H9 (cell line): ENCODE results near the gene SHROOM1. TPM values are rescaled to one million over a fixed set of nuclear protein-coding genes. Genes with fewer than 3 reads are reported as not detected.

Experiments
- DNase-seq: peaks from one replicate; pipeline ENCODE4 v3.0.0-alpha.2; 2017
- H2AFZ ChIP-seq: one replicate; pipeline ENCODE4 v1.6.1; 2013; ENCODE audit warnings: mild to moderate bottlenecking, low read length, control low read depth, moderate library complexity
- H2AK5ac ChIP-seq: 2 replicates; pipeline ENCODE4 v1.6.1; 2013; ENCODE audit warnings: low read length, control low read depth, mixed read lengths; ENCODE audit not compliant: insufficient read length
- H2BK120ac ChIP-seq: one replicate; pipeline ENCODE4 v1.6.1; 2013; ENCODE audit warnings: low read depth, mild to moderate bottlenecking, low read length, control low read depth, inconsistent platforms; ENCODE audit not compliant: poor library complexity, severe bottlenecking
- H2BK12ac ChIP-seq: 2 replicates; pipeline ENCODE4 v1.6.1; 2013; ENCODE audit warnings: low read length, control low read depth, mixed read lengths, low read depth; ENCODE audit not compliant: insufficient read length
- H2BK15ac ChIP-seq: 2 replicates; pipeline ENCODE4 v1.6.1; 2013; ENCODE audit warnings: low read depth, low read length, control low read depth
- H2BK20ac ChIP-seq: one replicate; pipeline ENCODE4 v1.6.1; 2013; ENCODE audit warnings: low read depth, mild to moderate bottlenecking, low read length, control low read depth, inconsistent platforms; ENCODE audit not compliant: poor library complexity, severe bottlenecking
- H2BK5ac ChIP-seq: 2 replicates; pipeline ENCODE4 v1.6.1; 2013; ENCODE audit warnings: low read length, control low read depth, mixed read lengths; ENCODE audit not compliant: insufficient read length
- H3K14ac ChIP-seq: 2 replicates; pipeline ENCODE4 v1.6.1; 2013; ENCODE audit warnings: low read length, control low read depth; ENCODE audit not compliant: insufficient read depth
- H3K18ac ChIP-seq: 2 replicates; pipeline ENCODE4 v1.6.1; 2013; ENCODE audit warnings: low read depth, mild to moderate bottlenecking, mixed read lengths, low read length, control low read depth; ENCODE audit not compliant: insufficient read length
- H3K23ac ChIP-seq: 2 replicates; pipeline ENCODE4 v1.6.1; 2013; ENCODE audit warnings: low read length, control low read depth, mixed read lengths, low read depth; ENCODE audit not compliant: insufficient read length
- H3K23me2 ChIP-seq: 2 replicates; pipeline ENCODE4 v1.6.1; 2013; ENCODE audit warnings: low read depth, mild to moderate bottlenecking, mixed read lengths, low read length, control low read depth; ENCODE audit not compliant: insufficient read length, poor library complexity, severe bottlenecking
- H3K27ac ChIP-seq: 2 replicates; pipeline ENCODE4 v1.5.1; 2013; ENCODE audit warnings: low read length, control low read depth, mixed read lengths, low read depth; ENCODE audit not compliant: insufficient read length
- H3K27me3 ChIP-seq: 2 replicates; pipeline ENCODE4 v1.6.1; 2013; ENCODE audit warnings: low read length, control low read depth, inconsistent platforms; ENCODE audit not compliant: insufficient read depth
- H3K4ac ChIP-seq: 2 replicates; pipeline ENCODE4 v1.6.1; 2013; ENCODE audit warnings: low read depth, mild to moderate bottlenecking, control low read depth, inconsistent platforms, low read length, moderate library complexity
- H3K4me1 ChIP-seq: 2 replicates; pipeline ENCODE4 v1.6.1; 2013; ENCODE audit warnings: low read length, control low read depth, inconsistent platforms; ENCODE audit not compliant: insufficient read depth
- H3K4me2 ChIP-seq: 2 replicates; pipeline ENCODE4 v1.6.1; 2013; ENCODE audit warnings: low read length, control low read depth, mixed read lengths; ENCODE audit not compliant: insufficient read length, insufficient read depth
- H3K56ac ChIP-seq: 2 replicates; pipeline ENCODE4 v1.6.1; 2013; ENCODE audit warnings: low read depth, mild to moderate bottlenecking, mixed read lengths, low read length, control low read depth; ENCODE audit not compliant: insufficient read length
- H3K79me1 ChIP-seq: 2 replicates; pipeline ENCODE4 v1.6.1; 2013; ENCODE audit warnings: low read depth, mild to moderate bottlenecking, moderate library complexity, low read length, control low read depth, inconsistent platforms; ENCODE audit not compliant: insufficient read depth, poor library complexity, severe bottlenecking
- H3K79me2 ChIP-seq: 2 replicates; pipeline ENCODE4 v1.6.1; 2013; ENCODE audit warnings: low read length, control low read depth, inconsistent platforms; ENCODE audit not compliant: insufficient read depth
- H3K9ac ChIP-seq: 2 replicates; pipeline ENCODE4 v1.6.1; 2013; ENCODE audit warnings: low read length, control low read depth, mixed read lengths; ENCODE audit not compliant: insufficient read length; ENCODE audit errors: extremely low read depth
- H3K9me3 ChIP-seq: one replicate; pipeline ENCODE4 v1.6.1; 2013; ENCODE audit warnings: low read depth, low read length, inconsistent platforms; ENCODE audit not compliant: control insufficient read depth
- H3T11ph ChIP-seq: one replicate; pipeline ENCODE4 v1.6.1; 2013; ENCODE audit warnings: mild to moderate bottlenecking, low read length, control low read depth, inconsistent platforms
- H4K20me1 ChIP-seq: one replicate; pipeline ENCODE4 v1.6.1; 2013; ENCODE audit not compliant: control insufficient read depth, insufficient read length, insufficient read depth
- H4K5ac ChIP-seq: 2 replicates; pipeline ENCODE4 v1.6.1; 2013; ENCODE audit warnings: low read depth, mild to moderate bottlenecking, mixed read lengths, low read length, control low read depth; ENCODE audit not compliant: insufficient read length
- H4K8ac ChIP-seq: replicated peaks from 2 replicates; pipeline ENCODE4 v1.6.1; 2013; ENCODE audit warnings: low read length, control low read depth, mixed read lengths, low read depth; ENCODE audit not compliant: insufficient read length
- H4K91ac ChIP-seq: 2 replicates; pipeline ENCODE4 v1.6.1; 2013; ENCODE audit warnings: low read depth, mild to moderate bottlenecking, moderate library complexity, mixed read lengths, low read length, control low read depth; ENCODE audit not compliant: insufficient read length
- H3K27ac Mint-ChIP-seq, 3 experiments: 2 replicates in 2 of 3; 3 replicates in 1 of 3; pipeline ENCODE4 v1.8.0; 2020 to 2021; ENCODE audit warnings: mixed read lengths in 3 of 3, mild to moderate bottlenecking in 1 of 3, moderate library complexity in 1 of 3
- H3K27me3 Mint-ChIP-seq: 2 replicates; pipeline ENCODE4 v1.8.0; 2021; ENCODE audit warnings: low read depth, mild to moderate bottlenecking, moderate library complexity, mixed read lengths
- H3K36me3 Mint-ChIP-seq, 3 experiments: 2 replicates in 2 of 3; 3 replicates in 1 of 3; pipeline ENCODE4 v1.8.0; 2020 to 2021; ENCODE audit warnings: low read depth in 3 of 3, mixed read lengths in 3 of 3; ENCODE audit not compliant: insufficient read depth in 1 of 3
- H3K4me1 Mint-ChIP-seq, 2 experiments: 2 replicates each; pipeline ENCODE4 v1.8.0; 2020; ENCODE audit warnings: mixed read lengths in 2 of 2
- H3K4me3 Mint-ChIP-seq, 2 experiments: 2 replicates in 1 of 2; 3 replicates in 1 of 2; pipeline ENCODE4 v1.8.0; 2020 to 2021; ENCODE audit warnings: mild to moderate bottlenecking in 2 of 2, mixed read lengths in 2 of 2, moderate library complexity in 1 of 2
- H3K9me3 Mint-ChIP-seq, 2 experiments: 2 replicates in 1 of 2; 3 replicates in 1 of 2; pipeline ENCODE4 v1.8.0; 2020; ENCODE audit warnings: mild to moderate bottlenecking in 2 of 2, mixed read lengths in 2 of 2, moderate library complexity in 1 of 2
- WGBS: extraction: QIAGEN DNeasy Blood & Tissue Kit; methylation state at CpG from one replicate; pipeline ENCODE4 v1.1.7; 2013; ENCODE audit warnings: missing lambda C conversion rate, low lambda C conversion rate, mixed read lengths; ENCODE audit not compliant: insufficient read length; ENCODE audit errors: extremely low coverage; 5-methylcytosine and 5-hydroxymethylcytosine counted together
- total RNA-seq: library from RNA; stranded (reverse); gene quantifications from 2 replicates; pipeline ENCODE4 v1.2.1, GENCODE V29; 2021
- TF ChIP-seq, protein P1 (sequence below): fragments of 200-600 bp; sonication (generic); conservative IDR thresholded peaks from 3 replicates; pipeline ENCODE4 v1.8.0; 2021; ENCODE audit warnings: antibody characterized with exemption, mild to moderate bottlenecking

Gene SHROOM1
- total RNA-seq, 1 experiment from 2014 or later: 7.0 TPM

DNA sequence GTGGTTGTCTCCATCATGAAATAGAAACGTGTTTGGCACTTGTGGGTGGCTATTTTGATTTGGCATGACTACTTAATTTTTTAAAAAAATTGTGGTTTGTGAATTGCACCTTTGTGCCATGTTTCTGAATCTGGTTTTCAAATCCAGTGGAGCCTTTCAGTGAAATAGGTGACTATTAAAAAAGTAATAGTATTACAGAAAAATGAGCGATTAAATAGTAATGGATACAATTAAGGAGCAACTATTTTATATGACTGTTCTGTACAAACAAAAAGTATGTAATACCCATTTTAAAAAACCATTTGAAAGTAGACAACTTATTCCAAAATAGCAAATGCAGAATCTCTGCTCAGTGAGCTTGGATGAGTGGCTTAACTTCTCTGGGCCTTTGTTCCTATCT lies 14.4 kb downstream of the SHROOM1 start:
- Mint-ChIP-seq H3K4me1 (peaks cover 9 to 20% of the 10 kb centered on the region in 2 experiments), H3K27me3 (peaks cover 80% of the 10 kb centered on the region), H3K4me3 (no peak overlapping the region), H3K9me3 (peaks cover 0 to 4% of the 10 kb centered on the region in 2 experiments; a peak in 3 of 5 replicates), H3K36me3 (peaks cover 0 to 4% (median 0%) of the 10 kb centered on the region in 3 experiments; a peak in 3 of 7 replicates), H3K27ac (no peak overlapping the region)
- Histone ChIP-seq H4K5ac (no peak overlapping the region), H2BK15ac (no peak overlapping the region), H2AK5ac (no peak overlapping the region), H3K79me2 (no peaks in the 10 kb centered on the region), H2BK5ac (no peak overlapping the region), H2BK120ac (no peak overlapping the region), H3K18ac (no peak overlapping the region), H3K14ac (no peak overlapping the region), H3K4me2 (no peak overlapping the region), H3K4me1 (no peaks in the 10 kb centered on the region), H3K4ac (no peak overlapping the region), H3K9me3 (no peaks in the 10 kb centered on the region), H2BK12ac (no peak overlapping the region), H4K91ac (no peak overlapping the region), H3K27ac (no peak overlapping the region), H3K23me2 (no peaks in the 10 kb centered on the region), H3K27me3 (peaks cover 32% of the 10 kb centered on the region), H4K20me1 (no peaks in the 10 kb centered on the region), H3K79me1 (no peaks in the 10 kb centered on the region), H3K56ac (no peak overlapping the region), H2AFZ (no peak overlapping the region), H3T11ph (no peak overlapping the region), H3K23ac (no peak overlapping the region), H4K8ac (no peak overlapping the region), H3K9ac (no peak overlapping the region), H2BK20ac (no peak overlapping the region)
- DNase-seq: no peak
- TF ChIP-seq, protein P1, sequence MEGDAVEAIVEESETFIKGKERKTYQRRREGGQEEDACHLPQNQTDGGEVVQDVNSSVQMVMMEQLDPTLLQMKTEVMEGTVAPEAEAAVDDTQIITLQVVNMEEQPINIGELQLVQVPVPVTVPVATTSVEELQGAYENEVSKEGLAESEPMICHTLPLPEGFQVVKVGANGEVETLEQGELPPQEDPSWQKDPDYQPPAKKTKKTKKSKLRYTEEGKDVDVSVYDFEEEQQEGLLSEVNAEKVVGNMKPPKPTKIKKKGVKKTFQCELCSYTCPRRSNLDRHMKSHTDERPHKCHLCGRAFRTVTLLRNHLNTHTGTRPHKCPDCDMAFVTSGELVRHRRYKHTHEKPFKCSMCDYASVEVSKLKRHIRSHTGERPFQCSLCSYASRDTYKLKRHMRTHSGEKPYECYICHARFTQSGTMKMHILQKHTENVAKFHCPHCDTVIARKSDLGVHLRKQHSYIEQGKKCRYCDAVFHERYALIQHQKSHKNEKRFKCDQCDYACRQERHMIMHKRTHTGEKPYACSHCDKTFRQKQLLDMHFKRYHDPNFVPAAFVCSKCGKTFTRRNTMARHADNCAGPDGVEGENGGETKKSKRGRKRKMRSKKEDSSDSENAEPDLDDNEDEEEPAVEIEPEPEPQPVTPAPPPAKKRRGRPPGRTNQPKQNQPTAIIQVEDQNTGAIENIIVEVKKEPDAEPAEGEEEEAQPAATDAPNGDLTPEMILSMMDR: no peak
- WGBS: no CpG with 5 or more reads among the region's 2 CpGs
